Fibroblast of lung (primary cell): ENCODE measurements around the gene PDZD4.

ENCODE experiments used
- CTCF ChIP-seq, 2 donors: IDR thresholded peaks in 1 of 2; conservative IDR thresholded peaks in 1 of 2; 1 replicate in 1 of 2; 2 replicates in 1 of 2; pipeline ENCODE4 v1.5.1; 2011 to 2012; ENCODE audit warnings: low read length in 2 of 2, control low read depth in 1 of 2, inconsistent platforms in 1 of 2, low read depth in 1 of 2, mild to moderate bottlenecking in 1 of 2
- EZH2 ChIP-seq: IDR thresholded peaks from 2 replicates; pipeline ENCODE4 v1.5.1; 2012; ENCODE audit warnings: low read length, control low read depth, mild to moderate bottlenecking; ENCODE audit errors: missing control alignments

GRCh38 chrX:153874366-153875125 is 44.2 kb upstream of the PDZD4 start:
- TF ChIP-seq CTCF (conservative IDR thresholded peaks at IDR 0.05 in 1 of 2, IDR thresholded peaks at IDR 0.05 in 1 of 2; ENCODE audit: low read depth in 1 of 2, low read length in 2 of 2) (no peak), EZH2 (no peak)
